H1 (cell line): ENCODE data around the gene CDK5. TPM values are rescaled to one million over a fixed set of nuclear protein-coding genes. Genes with fewer than 3 reads are reported as not detected.

Experiments
- CTCF ChIA-PET: fragments of 300-600 bp; sonication (Branson Sonifier 250); formaldehyde crosslinking; loops from one replicate; lab custom pipeline; 2021; ENCODE audit not compliant: partially characterized antibody; lab: Charles Lee
- POLR2A ChIA-PET: fragments of 300-600 bp; sonication (Branson Sonifier 250); formaldehyde crosslinking; loops from one replicate; lab custom pipeline; 2021; ENCODE audit warnings: inconsistent platforms; ENCODE audit not compliant: partially characterized antibody; lab: Charles Lee
- DNase-seq, 2 experiments: peaks; one replicate each; pipeline versions ENCODE4 v3.0.0 to v3.0.0-alpha.2; 2010 to 2022; ENCODE audit warnings: low spot score in 2 of 2, low read depth in 1 of 2, mixed read lengths in 1 of 2
- FAIRE-seq: peaks from 2 replicates; lab custom pipeline; 2011; peaks lifted over from hg19 to GRCh38; lab: Jason Lieb, UNC
- H2AFZ ChIP-seq: 2 replicates; pipeline ENCODE4 v1.8.1; 2012; ENCODE audit warnings: low read length, inconsistent platforms
- H2AK5ac ChIP-seq: 2 replicates; pipeline ENCODE4 v1.6.1; 2013; ENCODE audit warnings: low read depth, low read length
- H2BK120ac ChIP-seq: replicated peaks from 2 replicates; pipeline ENCODE3; 2013; ENCODE audit warnings: low read depth, low read length, inconsistent platforms
- H2BK12ac ChIP-seq: 2 replicates; pipeline ENCODE4 v1.6.1; 2013; ENCODE audit warnings: low read depth, low read length
- H2BK15ac ChIP-seq: 2 replicates; pipeline ENCODE4 v1.6.1; 2013; ENCODE audit warnings: low read length
- H2BK20ac ChIP-seq: 2 replicates; pipeline ENCODE4 v1.6.1; 2013; ENCODE audit warnings: low read length
- H2BK5ac ChIP-seq: 2 replicates; pipeline ENCODE4 v1.6.1; 2013; ENCODE audit warnings: low read depth, low read length
- H3K14ac ChIP-seq: 2 replicates; pipeline ENCODE4 v1.6.1; 2013; ENCODE audit warnings: inconsistent platforms; ENCODE audit not compliant: insufficient read length
- H3K18ac ChIP-seq: 2 replicates; pipeline ENCODE4 v1.6.1; 2013; ENCODE audit warnings: low read length; ENCODE audit errors: extremely low read depth
- H3K23ac ChIP-seq: 2 replicates; pipeline ENCODE4 v1.6.1; 2013; ENCODE audit warnings: inconsistent platforms; ENCODE audit not compliant: insufficient read length
- H3K23me2 ChIP-seq: 2 replicates; pipeline ENCODE4 v1.6.1; 2013; ENCODE audit warnings: low read depth, low read length
- H3K27ac ChIP-seq: 2 replicates; pipeline ENCODE4 v1.6.1; 2011; ENCODE audit warnings: low read depth, low read length, inconsistent platforms
- H3K27me3 ChIP-seq, 4 experiments: replicated peaks in 1 of 4; 1 replicate in 1 of 4; 2 replicates in 3 of 4; pipeline versions ENCODE4 v1.6.1 to v1.8.1; 2011 to 2013; ENCODE audit warnings: low read length in 3 of 4, mild to moderate bottlenecking in 3 of 4, inconsistent platforms in 2 of 4, mixed read lengths in 2 of 4, moderate library complexity in 1 of 4; ENCODE audit not compliant: control insufficient read depth in 3 of 4, insufficient read depth in 3 of 4; ENCODE audit errors: extremely low read depth in 1 of 4
- H3K36me3 ChIP-seq, 4 experiments: 2 replicates each; pipeline versions ENCODE4 v1.6.1 to v1.8.1; 2011 to 2013; ENCODE audit warnings: mild to moderate bottlenecking in 4 of 4, low read length in 3 of 4, moderate library complexity in 2 of 4, control low read depth in 1 of 4, inconsistent platforms in 1 of 4; ENCODE audit not compliant: insufficient read depth in 4 of 4, control insufficient read depth in 2 of 4
- H3K4ac ChIP-seq: replicated peaks from 2 replicates; pipeline ENCODE3; 2013; ENCODE audit warnings: low read length, low read depth, mixed read lengths, inconsistent platforms; ENCODE audit not compliant: insufficient read length
- H3K4me1 ChIP-seq, 4 experiments: replicated peaks in 1 of 4; 1 replicate in 1 of 4; 2 replicates in 3 of 4; pipeline versions ENCODE4 v1.6.1 to v1.8.1; 2011 to 2013; ENCODE audit warnings: low read length in 3 of 4, inconsistent platforms in 2 of 4, mixed read lengths in 1 of 4; ENCODE audit not compliant: insufficient read depth in 4 of 4, control insufficient read depth in 3 of 4
- H3K4me2 ChIP-seq, 2 experiments: 2 replicates each; pipeline versions ENCODE4 v1.6.1 to v1.8.1; 2011 to 2013; ENCODE audit warnings: low read depth in 2 of 2, low read length in 2 of 2, control low read depth in 1 of 2, inconsistent platforms in 1 of 2, mild to moderate bottlenecking in 1 of 2; ENCODE audit not compliant: insufficient read depth in 1 of 2
- H3K4me3 ChIP-seq, 4 experiments: fragments of 200-600, 300-600 bp in 1 of 4; sonication (generic), shearing (Covaris generic), sonication (Bioruptor Twin) in 1 of 4; 2 replicates each; pipeline versions ENCODE4 v1.5.1 to v1.8.1; 2011 to 2016; ENCODE audit warnings: low read length in 4 of 4, low read depth in 3 of 4, control low read depth in 2 of 4, inconsistent platforms in 2 of 4, mild to moderate bottlenecking in 2 of 4, mixed read lengths in 1 of 4, moderate library complexity in 1 of 4; ENCODE audit not compliant: insufficient read depth in 2 of 4; ENCODE audit errors: extremely low read depth in 1 of 4
- H3K56ac ChIP-seq: replicated peaks from 2 replicates; pipeline ENCODE3; 2013; ENCODE audit warnings: low read depth, mild to moderate bottlenecking, mixed read lengths, low read length, inconsistent platforms; ENCODE audit not compliant: insufficient read length
- H3K79me1 ChIP-seq: 2 replicates; pipeline ENCODE4 v1.6.1; 2013; ENCODE audit warnings: low read depth, low read length, control low read depth
- H3K79me2 ChIP-seq, 2 experiments: 2 replicates each; pipeline versions ENCODE4 v1.6.1 to v1.8.1; 2012 to 2013; ENCODE audit warnings: low read length in 2 of 2, mild to moderate bottlenecking in 2 of 2, inconsistent platforms in 1 of 2; ENCODE audit not compliant: insufficient read depth in 2 of 2, control insufficient read depth in 1 of 2
- H3K9ac ChIP-seq, 4 experiments: replicated peaks in 1 of 4; 1 replicate in 1 of 4; 2 replicates in 3 of 4; pipeline versions ENCODE4 v1.6.1 to v1.8.1; 2011 to 2013; ENCODE audit warnings: low read depth in 3 of 4, low read length in 3 of 4, control low read depth in 2 of 4, mild to moderate bottlenecking in 2 of 4, moderate library complexity in 2 of 4, inconsistent platforms in 1 of 4; ENCODE audit errors: extremely low read depth in 1 of 4
- H3K9me3 ChIP-seq, 2 experiments: 2 replicates each; pipeline versions ENCODE4 v1.6.1 to v1.8.1; 2012 to 2013; ENCODE audit warnings: mild to moderate bottlenecking in 2 of 2, moderate library complexity in 2 of 2, control low read depth in 1 of 2, inconsistent platforms in 1 of 2, low read depth in 1 of 2, low read length in 1 of 2, mixed read lengths in 1 of 2; ENCODE audit not compliant: insufficient read depth in 2 of 2
- H4K20me1 ChIP-seq, 2 experiments: replicated peaks in 1 of 2; 2 replicates each; pipeline versions ENCODE3 to v1.8.1; 2011 to 2013; ENCODE audit warnings: inconsistent platforms in 2 of 2, low read length in 2 of 2, mild to moderate bottlenecking in 1 of 2; ENCODE audit not compliant: insufficient read depth in 2 of 2, control insufficient read depth in 1 of 2
- H4K5ac ChIP-seq: 2 replicates; pipeline ENCODE4 v1.6.1; 2013; ENCODE audit warnings: low read length, low read depth, mixed read lengths, inconsistent platforms; ENCODE audit not compliant: insufficient read length
- H4K8ac ChIP-seq: 2 replicates; pipeline ENCODE4 v1.8.0; 2013; ENCODE audit warnings: mild to moderate bottlenecking, moderate library complexity, low read length, inconsistent platforms; ENCODE audit not compliant: insufficient read depth; ENCODE audit errors: extremely low read depth
- H4K91ac ChIP-seq: replicated peaks from 2 replicates; pipeline ENCODE3; 2013; ENCODE audit warnings: low read length, mixed read lengths, inconsistent platforms; ENCODE audit not compliant: insufficient read length
- CEBPB ChIP-seq: IDR thresholded peaks from 2 replicates; pipeline ENCODE4 v1.6.1; 2012; ENCODE audit warnings: low read depth, low read length
- RNF2 ChIP-seq: fragments of 200-900, 300-1000 bp; sonication (generic); IDR thresholded peaks from 2 replicates; pipeline ENCODE4 v1.7.1; 2016; ENCODE audit warnings: borderline replicate concordance, low read depth, mild to moderate bottlenecking, antibody characterized with exemption, low read length; ENCODE audit not compliant: poor library complexity, severe bottlenecking; ENCODE audit errors: missing control alignments
- WGBS, 2 experiments: shearing (Covaris generic) in 1 of 2; methylation state at CpG; one replicate each; pipeline versions ENCODE4 v1.1.6 to v1.1.7; 2013 to 2015; ENCODE audit warnings: low lambda C conversion rate in 2 of 2, mixed read lengths in 2 of 2, inconsistent platforms in 1 of 2, low coverage in 1 of 2, missing lambda C conversion rate in 1 of 2; ENCODE audit not compliant: insufficient replicate concordance in 2 of 2, insufficient coverage in 1 of 2, insufficient read length in 1 of 2; ENCODE audit errors: extremely low coverage in 1 of 2, missing lambda C conversion rate in 1 of 2; 5-methylcytosine and 5-hydroxymethylcytosine counted together
- polyA plus RNA-seq, 7 experiments: library from polyadenylated mRNA; depleted of rRNA in 3 of 7; stranded (reverse) in 5 of 7; unstranded in 2 of 7; fragments of >200 nt in 5 of 7; fragments of 200-250 nt in 2 of 7; gene quantifications; 1 replicate in 5 of 7; 2 replicates in 1 of 7; 4 replicates in 1 of 7; pipeline versions ENCODE4 v1.2.1 to v1.2.3, GENCODE V29; 2011 to 2013; ENCODE audit warnings: missing spikeins in 2 of 7, mixed read lengths in 2 of 7
- total RNA-seq: library from RNA; stranded (reverse); fragmentation: NEBNext Ultra II Directional; extraction: Animal tissue kit (Norgen Biotek cat#: 25700); gene quantifications from 2 replicates; pipeline ENCODE4 v1.2.1, GENCODE V29; 2021

Gene CDK5
- total and polyA plus RNA-seq, 2 of the 8 experiments (the other 6 are each of a cell fraction or from before 2014, with no cell fraction given), result 22.8 to 37.2 TPM

GRCh38 chr7:151058781-151059366 lies 1.2 kb upstream of the CDK5 start:
- 0 out of 2 replicates have a peak, but pooled peaks cover 3% of the 10 kb centered on the region for H3K79me1 ChIP-seq
- H3K27ac ChIP-seq, result no peak overlapping the region
- H3K18ac ChIP-seq, result peak overlapping the region; percentile 68
- H3K79me2 ChIP-seq, result peaks cover 0 to 6% of the 10 kb centered on the region in 2 experiments; a peak in 1 of 4 replicates
- no peak overlapping the region for H3K4ac ChIP-seq
- H2BK20ac ChIP-seq, result peak overlapping the region; percentile 34; the same call in 1 of the 2 replicates
- peaks cover 0 to 9% (median 4%) of the 10 kb centered on the region in 4 experiments; a peak in 5 of 7 replicates for H3K27me3 ChIP-seq
- no peaks in the 10 kb centered on the region for H3K36me3 ChIP-seq
- peak overlapping the region; percentile 72 for H4K5ac ChIP-seq
- H2AK5ac ChIP-seq, result no peak overlapping the region
- H2AFZ ChIP-seq, result no peak overlapping the region
- H3K23ac ChIP-seq, result no peak overlapping the region
- no peak overlapping the region for H3K14ac ChIP-seq
- no peak overlapping the region for H3K56ac ChIP-seq
- WGBS, 2 experiments, result 25% methylated on average over 18 of the region's 18 CpGs; no CpG with 5 or more reads in 1 of the 2 experiments
- CTCF ChIA-PET, result interaction anchor here (0.7 to 9.7 kb wide), 7 partner anchors 26 to 65 kb away, joined by 3 to 88 read pairs (median 5); partner anchors contain the start of gene ABCB8
- H3K23me2 ChIP-seq, result peaks cover 33% of the 10 kb centered on the region
- no peak overlapping the region for H4K8ac ChIP-seq
- DNase-seq (peak in 1 of 2 experiments; percentile 62), FAIRE-seq (no peak)
- H2BK15ac ChIP-seq, result peak overlapping the region; percentile 1; the same call in 1 of the 2 replicates
- H3K4me1 ChIP-seq, result peaks cover 9 to 42% (median 32%) of the 10 kb centered on the region in 4 experiments
- H3K9me3 ChIP-seq, result no peaks in the 10 kb centered on the region
- H2BK5ac ChIP-seq, result peak overlapping the region; percentile 71; the same call in 1 of the 2 replicates
- peak overlapping the region; percentile 86 to 98 for H3K4me2 ChIP-seq
- peaks cover 0 to 4% of the 10 kb centered on the region in 2 experiments for H4K20me1 ChIP-seq
- peak overlapping the region; percentile 44; the same call in 1 of the 2 replicates for H2BK12ac ChIP-seq
- H4K91ac ChIP-seq, result peak overlapping the region; percentile 22
- H2BK120ac ChIP-seq, result no peak overlapping the region
- no peak for TF ChIP-seq CEBPB
- TF ChIP-seq RNF2, result peak; percentile 0
- TF ChIP-seq, all 59 proteins: peak for 1
- H3K9ac ChIP-seq, result peak overlapping the region in 3 of 4 experiments; percentile 14 to 62 (median 35); a peak in 4 of 7 replicates
- peak overlapping the region; percentile 59 to 91 (median 74) for H3K4me3 ChIP-seq
- POLR2A ChIA-PET, result interaction anchor here (1.0 to 2.5 kb wide), 8 partner anchors 10 to 49 kb away, joined by 3 to 6 read pairs (median 3); partner anchors contain the start of genes FASTK and TMUB1
